COLO668 (cell line): ENCODE data around the gene DENND4C.
"Not testable (repeated sequence)": the region's sequence is repeated elsewhere in the genome, so short reads cannot be mapped to it uniquely, and the experiment has no call there.

Source experiments
- DNase-seq: peaks from one replicate; lab custom pipeline; 2025; ENCODE audit not compliant: unreplicated experiment; lab: John Stamatoyannopoulos, UW

Gene DENND4C

DNA sequence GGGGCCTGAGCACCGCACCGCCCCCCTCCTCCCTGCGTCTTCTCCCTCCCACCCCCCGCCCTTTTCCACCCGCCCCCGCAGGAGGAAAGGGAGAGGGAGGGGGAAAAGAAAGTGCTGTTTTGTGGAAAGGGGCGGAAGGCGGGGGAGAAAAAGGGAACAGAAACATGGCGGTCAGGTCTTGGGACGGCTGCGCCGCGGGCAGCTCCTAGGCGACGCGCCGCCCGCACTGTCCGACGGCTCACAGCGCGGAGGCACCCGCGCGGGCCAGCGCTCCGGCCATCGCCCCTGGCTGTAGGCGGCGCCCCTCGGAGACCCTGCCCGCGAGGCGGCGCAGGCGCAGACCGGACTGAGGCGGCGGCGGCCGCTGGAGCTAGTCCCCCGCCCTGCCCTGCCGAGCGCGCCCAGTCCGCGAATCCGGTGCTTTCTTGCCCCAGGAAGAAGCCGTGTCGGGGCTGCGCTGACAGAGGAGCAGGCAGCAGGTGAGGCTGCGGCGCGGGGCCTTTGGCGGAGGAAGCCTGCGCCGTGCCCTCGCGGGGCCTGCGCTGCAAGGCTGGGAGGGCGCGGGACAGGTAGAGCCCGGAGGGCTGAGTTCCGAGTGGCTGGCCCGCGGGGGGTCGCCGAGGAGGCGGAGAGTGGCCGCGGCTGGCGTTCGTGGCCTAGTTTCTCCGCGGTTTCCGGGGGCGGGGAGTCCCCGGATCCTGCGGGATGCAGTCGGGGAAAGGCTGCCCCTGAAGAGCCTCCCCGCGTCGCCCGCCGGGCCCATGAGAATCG, at the start of gene DENND4C:
Gene DENND4C (plus strand): TSS at position 339 of the 771 bp plus-strand sequence. CDS start 45,482 bp downstream, outside the sequence.
- DNase-seq: peak; percentile 90

- no peak for DNase-seq
Observed at GRCh38 chr9:19180991-19181390, 49.5 kb upstream of the DENND4C start.

- no peak for DNase-seq
Observed at GRCh38 chr9:19181561-19181960, 48.9 kb upstream of the DENND4C start.

- DNase-seq: peak; percentile 3
Observed at GRCh38 chr9:19184144-19184917, 46.2 kb upstream of the DENND4C start.

DNA sequence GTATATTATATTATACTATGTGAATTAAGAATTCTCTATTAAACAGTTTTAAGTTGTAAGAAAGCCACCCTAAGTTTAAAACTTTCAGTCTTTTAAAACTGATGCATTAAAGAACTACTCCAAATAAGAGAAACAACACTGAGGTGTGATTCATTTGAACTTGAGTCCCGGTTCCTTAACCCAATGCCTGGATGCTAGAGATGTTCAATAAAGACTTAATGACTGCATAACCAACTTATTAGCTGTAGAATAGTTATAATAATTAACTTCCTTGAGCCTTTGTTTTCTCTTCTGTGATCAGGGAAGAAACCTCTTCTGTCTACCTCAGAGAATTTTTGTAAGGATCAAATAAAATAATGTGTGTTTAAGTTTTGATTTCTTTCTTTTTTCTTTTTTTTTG, 45.3 kb upstream of the DENND4C start:
- DNase-seq: no peak

DNA sequence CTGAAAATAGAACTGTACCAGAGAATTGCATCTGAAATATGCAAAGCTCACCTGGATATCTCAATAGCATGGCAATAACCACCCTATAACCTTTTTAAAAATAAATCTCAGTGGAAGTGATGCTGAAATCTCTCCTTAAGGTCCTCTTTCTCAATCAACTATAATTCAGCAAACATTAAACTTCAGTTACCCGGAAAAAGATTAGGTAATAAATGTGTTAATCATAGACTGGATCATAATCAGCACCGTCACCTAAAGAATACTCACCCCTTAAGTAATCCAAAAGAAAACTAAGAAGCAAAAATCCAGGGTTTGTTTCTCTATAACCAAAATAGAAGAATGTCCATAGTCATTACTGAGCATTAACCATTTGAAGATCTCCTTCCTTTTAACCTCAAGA, 44.3 kb upstream of the DENND4C start:
- DNase-seq: no peak

- DNase-seq: no peak
Observed at GRCh38 chr9:19188771-19189170, 41.7 kb upstream of the DENND4C start.

- DNase-seq: no peak
Observed at GRCh38 chr9:19192202-19193028, 38.1 kb upstream of the DENND4C start.

DNA sequence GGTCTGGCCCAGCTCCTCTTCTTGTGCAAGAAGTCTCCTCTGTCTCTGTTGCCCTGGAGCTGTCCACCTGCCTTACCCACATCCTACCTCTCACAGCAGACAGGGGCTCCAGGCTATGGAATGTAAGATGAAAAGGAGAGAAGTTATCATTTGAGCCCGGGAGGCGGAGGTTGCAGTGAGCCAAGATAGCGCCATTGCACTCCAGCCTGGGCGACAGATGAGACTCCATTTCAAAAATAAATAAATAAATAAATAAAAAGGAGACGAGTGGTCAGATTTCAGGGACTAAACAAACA, 37.5 kb upstream of the DENND4C start:
- no peak for DNase-seq

DNA sequence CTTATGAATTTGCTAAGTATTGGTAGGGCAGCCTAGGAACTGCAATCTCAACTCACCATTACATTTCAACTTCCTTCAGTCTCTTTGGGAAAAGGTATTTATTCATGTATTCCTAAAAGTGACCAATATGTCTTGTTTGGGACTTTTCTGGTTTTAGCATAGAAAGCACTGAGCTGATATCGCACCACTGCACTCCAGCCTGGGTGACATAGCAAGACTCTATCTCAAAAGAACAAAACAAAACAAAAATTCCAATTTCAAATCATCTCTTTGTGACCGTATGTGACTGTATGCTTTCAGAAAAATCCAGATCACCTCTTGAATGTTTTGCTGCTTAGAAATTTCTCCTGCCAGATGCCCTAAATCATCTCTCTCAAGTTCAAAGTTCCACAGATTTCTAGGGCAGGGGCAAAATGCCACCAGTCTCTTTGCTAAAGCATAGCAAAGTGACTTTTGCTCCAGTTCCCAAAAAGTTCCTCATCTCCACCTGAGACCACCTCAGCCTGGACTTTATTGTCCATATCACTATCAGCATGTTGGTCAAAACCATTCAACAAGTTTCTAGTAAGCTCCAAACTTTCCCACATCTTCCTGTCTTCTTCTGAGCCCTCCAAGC, 37.0 kb upstream of the DENND4C start:
- not testable (repeated sequence) for DNase-seq

DNA sequence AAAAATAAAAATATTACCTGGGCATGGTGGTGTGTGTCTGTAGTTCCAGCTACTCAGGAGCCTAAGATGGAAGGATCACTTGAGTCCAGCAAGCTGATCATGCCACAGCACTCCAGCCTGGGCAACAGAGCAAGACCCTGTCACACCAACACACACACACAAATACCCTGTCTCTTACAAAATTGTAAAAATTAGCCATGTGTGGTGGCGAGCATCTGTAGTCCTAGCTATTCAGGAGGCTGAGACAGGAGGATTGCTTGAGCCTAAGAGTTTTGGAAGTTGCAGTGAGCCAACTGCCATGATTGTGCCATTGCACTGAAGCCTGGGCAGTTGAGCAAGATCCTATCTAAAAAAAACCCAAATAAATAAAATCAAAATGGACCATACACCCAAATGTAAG, 32.1 kb upstream of the DENND4C start:
- DNase-seq: no peak

GRCh38 chr9:19199012-19199411, 31.5 kb upstream of the DENND4C start:
- DNase-seq: no peak

GRCh38 chr9:19200229-19200628, 30.3 kb upstream of the DENND4C start:
- DNase-seq: no peak

DNA sequence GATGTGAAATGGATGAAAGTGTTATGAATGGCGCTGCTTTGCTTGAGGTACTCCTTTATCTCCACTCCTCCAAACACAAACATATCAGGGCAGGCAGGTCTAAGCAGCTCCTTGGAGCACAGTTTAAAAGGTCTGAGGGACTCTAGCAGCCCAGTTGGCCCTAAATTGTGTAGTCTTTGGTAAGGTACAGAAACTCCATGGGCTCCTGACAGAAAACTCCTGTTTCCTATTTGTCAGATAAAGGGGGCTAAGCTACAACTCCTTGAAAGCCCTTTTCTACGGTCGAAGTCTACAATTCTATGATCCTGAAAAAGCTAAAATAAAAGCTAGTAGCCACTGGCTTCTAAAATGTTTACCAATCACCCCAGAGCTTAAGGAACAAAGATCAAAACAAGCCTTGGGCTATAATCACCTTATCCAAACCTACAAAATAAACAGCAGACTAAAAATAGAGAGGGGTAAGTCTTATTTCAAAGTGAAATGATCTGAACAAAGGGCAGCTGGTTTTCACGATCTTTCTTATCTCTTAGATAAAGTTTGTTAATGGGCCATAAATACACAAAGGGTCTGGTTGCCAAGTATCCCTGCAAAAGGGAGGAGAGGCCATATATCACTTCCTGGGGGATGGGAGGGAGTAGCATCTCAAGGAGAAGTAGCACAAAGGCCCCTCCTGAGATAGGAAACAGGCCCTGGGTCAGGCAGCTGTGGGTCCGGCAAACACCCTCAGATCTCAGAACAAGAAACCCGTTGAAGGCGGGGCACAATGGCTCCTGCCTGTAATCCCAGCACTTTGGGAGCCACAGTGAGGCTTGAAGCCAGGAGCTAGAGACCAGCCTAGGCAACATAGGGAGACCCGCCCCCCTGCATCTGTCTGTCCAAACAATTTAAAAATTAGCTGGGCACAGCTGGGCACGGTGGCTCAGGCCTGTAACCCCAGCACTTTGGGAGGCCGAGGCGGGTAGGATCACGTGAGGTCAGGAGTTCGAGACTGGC, 28.3 kb upstream of the DENND4C start:
- no peak for DNase-seq

DNA sequence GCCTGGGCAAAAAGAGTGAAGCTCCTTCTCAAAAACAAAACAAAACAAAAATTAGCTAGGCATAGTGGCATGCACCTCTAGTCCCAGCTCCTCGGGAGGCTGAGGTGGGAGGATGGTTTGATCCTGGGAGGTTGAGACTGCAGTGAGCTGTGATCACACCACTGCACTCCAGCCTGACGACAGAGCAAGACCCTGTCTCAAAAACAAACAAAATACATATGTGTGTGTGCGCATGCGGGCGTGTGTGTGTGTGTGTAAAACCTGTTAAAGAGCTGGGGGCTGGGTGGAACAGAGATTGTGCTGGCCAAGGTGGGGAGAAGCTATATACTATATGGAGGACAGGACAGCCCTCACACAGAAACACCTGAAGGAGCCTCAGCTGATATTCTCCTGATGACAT, 27.4 kb upstream of the DENND4C start:
- no peak for DNase-seq

GRCh38 chr9:19208653-19209052, 21.8 kb upstream of the DENND4C start:
- DNase-seq: no peak

GRCh38 chr9:19209188-19209587, 21.3 kb upstream of the DENND4C start:
- no peak for DNase-seq

- DNase-seq: no peak
Observed at GRCh38 chr9:19213823-19214222, 16.7 kb upstream of the DENND4C start.

DNA sequence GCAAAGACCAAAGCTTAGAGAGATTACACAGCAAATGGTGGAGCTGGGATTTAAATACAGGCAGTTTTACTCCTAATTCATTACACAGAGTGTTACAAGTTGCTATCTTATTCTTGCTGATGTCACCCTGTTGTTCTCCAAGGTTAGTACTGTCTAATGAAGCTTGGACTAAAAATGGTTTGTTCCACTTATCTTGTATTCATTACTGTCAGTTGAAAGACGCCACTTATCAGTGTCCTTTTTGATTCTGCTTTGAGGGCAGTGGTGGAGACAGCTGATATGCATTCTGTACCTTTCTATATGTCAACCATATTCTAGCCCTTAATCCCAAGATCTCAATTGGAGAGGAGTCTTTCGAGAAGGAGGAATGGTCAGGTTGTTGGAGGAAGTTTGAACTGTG, 14.0 kb upstream of the DENND4C start:
- DNase-seq: no peak

GRCh38 chr9:19221326-19221725, 9.2 kb upstream of the DENND4C start:
- DNase-seq: no peak
